K562 (cell line): ENCODE data around the gene MSRB3. TPM values are rescaled to one million over a fixed set of nuclear protein-coding genes. Genes with fewer than 3 reads are reported as not detected.

Experiments
- ATAC-seq: fragments of 200-7000 bp; cut with Tn5 transposase; 3 replicates; pipeline ENCODE4 v1.9.1; 2020; ENCODE audit warnings: moderate library complexity
- BruUV-seq: library from RNA; stranded (reverse); fragments of 400-500 nt; replicated peaks from 2 replicates; lab custom pipeline; 2021; lab: Mats Ljungman, UMichigan
- CTCF ChIA-PET: fragments of 300-600 bp; formaldehyde crosslinking; extraction: SDS; loops from one replicate; lab custom pipeline; 2021; ENCODE audit warnings: low intra/inter-chr PET ratio; lab: Yijun Ruan, JAX
- POLR2A ChIA-PET: fragments of 300-600, 350-650 bp; sonication (Branson Sonifier 250); formaldehyde crosslinking; extraction: SDS; loops from one replicate; lab custom pipeline; 2021; ENCODE audit warnings: antibody characterized with exemption, inconsistent platforms; lab: Yijun Ruan, JAX
- DNase-seq, 4 experiments: peaks; one replicate each; pipeline versions ENCODE4 v3.0.0 to v3.0.0-alpha.2; 2011 to 2018; ENCODE audit warnings: low spot score in 3 of 4, mixed read lengths in 3 of 4; ENCODE audit errors: extremely low read depth in 1 of 4
- FAIRE-seq: peaks from 2 replicates; lab custom pipeline; 2011; peaks lifted over from hg19 to GRCh38; lab: Jason Lieb, UNC
- H2AFZ ChIP-seq: 2 replicates; pipeline ENCODE4 v1.6.0; 2011; ENCODE audit warnings: low read depth, low read length, control low read depth, inconsistent platforms
- H3K27ac ChIP-seq: fragments of 200-600 bp; 3 replicates; pipeline ENCODE4 v1.8.0; 2011; ENCODE audit warnings: low read depth, mild to moderate bottlenecking, control low read depth, inconsistent platforms, low read length, moderate library complexity, mixed read lengths; ENCODE audit errors: extremely low read depth
- H3K27me3 ChIP-seq, 2 experiments: fragments of 300-600 bp in 1 of 2; 2 replicates in 1 of 2; 3 replicates in 1 of 2; pipeline versions ENCODE4 v1.6.0 to v1.8.0; 2011; ENCODE audit warnings: inconsistent platforms in 2 of 2, low read length in 2 of 2, mild to moderate bottlenecking in 1 of 2, mixed read lengths in 1 of 2, moderate library complexity in 1 of 2; ENCODE audit not compliant: control insufficient read depth in 2 of 2, insufficient read depth in 2 of 2
- H3K36me3 ChIP-seq: fragments of 300-600 bp; 3 replicates; pipeline ENCODE4 v1.8.0; 2011; ENCODE audit warnings: mild to moderate bottlenecking, low read length, inconsistent platforms; ENCODE audit not compliant: control insufficient read depth, insufficient read depth
- H3K4me1 ChIP-seq, 2 experiments: fragments of 200-600 bp in 1 of 2; replicated peaks in 1 of 2; 2 replicates in 1 of 2; 3 replicates in 1 of 2; pipeline versions ENCODE4 v1.5.1 to v1.8.0; 2011; ENCODE audit warnings: inconsistent platforms in 2 of 2, low read length in 2 of 2, mild to moderate bottlenecking in 1 of 2, mixed read lengths in 1 of 2, moderate library complexity in 1 of 2; ENCODE audit not compliant: control insufficient read depth in 2 of 2, insufficient read depth in 2 of 2
- H3K4me2 ChIP-seq: 2 replicates; pipeline ENCODE4 v1.6.1; 2011; ENCODE audit warnings: low read length, control low read depth, inconsistent platforms, mixed read lengths; ENCODE audit not compliant: insufficient read depth
- H3K4me3 ChIP-seq: fragments of 200-600 bp; sonication (generic), shearing (Covaris generic); 2 replicates; pipeline ENCODE4 v1.5.1; 2016; ENCODE audit warnings: control low read depth, inconsistent platforms
- H3K79me2 ChIP-seq: fragments of 200-600 bp; 3 replicates; pipeline ENCODE4 v1.8.0; 2011; ENCODE audit warnings: low read length, inconsistent platforms; ENCODE audit not compliant: control insufficient read depth, insufficient read depth
- H3K9ac ChIP-seq, 2 experiments: 2 replicates each; pipeline versions ENCODE4 v1.6.0 to v1.6.1; 2011; ENCODE audit warnings: low read depth in 2 of 2, low read length in 2 of 2, control low read depth in 1 of 2, inconsistent platforms in 1 of 2, mild to moderate bottlenecking in 1 of 2, mixed read lengths in 1 of 2; ENCODE audit not compliant: insufficient read depth in 1 of 2
- H3K9me1 ChIP-seq: one replicate; pipeline ENCODE4 v1.6.0; 2011; ENCODE audit warnings: inconsistent platforms, mild to moderate bottlenecking, low read length, moderate library complexity; ENCODE audit not compliant: control insufficient read depth, insufficient read depth
- H3K9me3 ChIP-seq: replicated peaks from 2 replicates; pipeline ENCODE4 v1.5.1; 2011; ENCODE audit warnings: low read depth, low read length, inconsistent platforms; ENCODE audit not compliant: control insufficient read depth, insufficient read depth
- H4K20me1 ChIP-seq: replicated peaks from 2 replicates; pipeline ENCODE4 v1.6.1; 2011; ENCODE audit warnings: low read length, inconsistent platforms, mixed read lengths; ENCODE audit not compliant: control insufficient read depth, insufficient read depth
- CLOCK ChIP-seq: fragments of 250-450 bp; sonication (Bioruptor Pico); IDR thresholded peaks from 2 replicates; pipeline ENCODE4 v1.4.0; 2020; ENCODE audit warnings: mild to moderate bottlenecking, moderate library complexity, borderline replicate concordance
- CREB5 ChIP-seq: fragments of 250-450 bp; sonication (Bioruptor Pico); IDR thresholded peaks from 2 replicates; pipeline ENCODE4 v1.5.0; 2020; ENCODE audit warnings: mild to moderate bottlenecking
- E2F1 ChIP-seq: sonication (generic); formaldehyde crosslinking; IDR thresholded peaks from 2 replicates; pipeline ENCODE4 v1.8.1; 2023; ENCODE audit warnings: mild to moderate bottlenecking, missing genetic modification reagents, moderate library complexity
- EGR1 ChIP-seq: fragments of 450-650 bp; conservative IDR thresholded peaks from 2 replicates; pipeline ENCODE4 v1.6.1; 2017; ENCODE audit warnings: mild to moderate bottlenecking
- HINFP ChIP-seq: fragments of 450-650 bp; conservative IDR thresholded peaks from 2 replicates; pipeline ENCODE4 v1.6.1; 2016; ENCODE audit warnings: missing genetic modification characterization, low read depth, mild to moderate bottlenecking, control low read depth, missing compliant biosample characterization
- HMG20A ChIP-seq: fragments of 450-650 bp; formaldehyde crosslinking; conservative IDR thresholded peaks from 2 replicates; pipeline ENCODE4 v1.4.0; 2020; ENCODE audit warnings: mild to moderate bottlenecking, mixed read lengths
- IRF2 ChIP-seq: sonication (generic); formaldehyde crosslinking; IDR thresholded peaks from 2 replicates; pipeline ENCODE4 v1.8.1; 2022; ENCODE audit warnings: mild to moderate bottlenecking, missing genetic modification reagents
- LCOR ChIP-seq: sonication (generic); formaldehyde crosslinking; IDR thresholded peaks from 2 replicates; pipeline ENCODE4 v1.8.0; 2022; ENCODE audit warnings: mild to moderate bottlenecking, missing genetic modification reagents
- ZKSCAN3 ChIP-seq: fragments of 250-450 bp; sonication (Bioruptor Pico); IDR thresholded peaks from 2 replicates; pipeline ENCODE4 v1.4.0; 2020
- ZNF217 ChIP-seq: sonication (generic); formaldehyde crosslinking; IDR thresholded peaks from 2 replicates; pipeline ENCODE4 v1.8.0; 2022; ENCODE audit warnings: mild to moderate bottlenecking, missing genetic modification reagents
- ZNF280B ChIP-seq: fragments of 250-450 bp; sonication (Bioruptor Pico); IDR thresholded peaks from 2 replicates; pipeline ENCODE4 v1.5.1; 2021; ENCODE audit warnings: mild to moderate bottlenecking
- ZNF354B ChIP-seq: fragments of 250-450 bp; sonication (Bioruptor Pico); IDR thresholded peaks from 2 replicates; pipeline ENCODE4 v1.4.0; 2020
- WGBS: fragments of 100-300 bp; shearing (Covaris generic); methylation state at CpG from one replicate; pipeline ENCODE4 v1.1.6; 2016; ENCODE audit warnings: low coverage, mixed read lengths; ENCODE audit not compliant: insufficient coverage; ENCODE audit errors: missing lambda C conversion rate; 5-methylcytosine and 5-hydroxymethylcytosine counted together
- in situ Hi-C: fragments of 300-500 bp; cut with MboI; formaldehyde crosslinking; loops from 4 replicates; pipeline ENCODE4 v1.15.0; 2018; ENCODE audit warnings: inconsistent platforms, mixed read lengths
- intact Hi-C: fragments of 100-400 bp; cut with micrococcal nuclease; formaldehyde crosslinking; loops from 2 replicates; pipeline ENCODE4 v1.14.2; 2022
- polyA plus RNA-seq, 8 experiments: library from polyadenylated mRNA; depleted of rRNA in 4 of 8; stranded (reverse) in 5 of 8; unstranded in 3 of 8; fragments of >200 nt; fragmentation: Nextera tagmentation in 2 of 8; fragmentation: Illumina TruSeq in 1 of 8; extraction: Ambion mirVana in 2 of 8; extraction: Trizol in 1 of 8; gene quantifications; 2 replicates each; pipeline versions ENCODE4 v1.2.1 to v1.2.3, GENCODE V29; 2011 to 2014; ENCODE audit warnings: inconsistent platforms in 1 of 8, missing spikeins in 1 of 8
- total RNA-seq, 7 experiments: library from RNA; depleted of rRNA in 6 of 7; stranded (reverse); fragments of >200 nt in 6 of 7; fragmentation: Illumina TruSeq in 2 of 7; extraction: Trizol in 2 of 7; gene quantifications; 2 replicates each; pipeline versions ENCODE4 v1.2.1 to v1.2.3, GENCODE V29; 2011 to 2021; ENCODE audit warnings: low replicate concordance in 1 of 7

The MSRB3 gene
- total and polyA plus RNA-seq, 9 of the 15 experiments (the other 6 are each of a cell fraction or from before 2014, with no cell fraction given) = 0.04 TPM; not detected in 8

- Histone ChIP-seq H4K20me1 (no peaks in the 10 kb centered on the region), H3K4me1 (no peaks in the 10 kb centered on the region), H3K4me3 (no peak overlapping the region), H3K27me3 (no peaks in the 10 kb centered on the region), H2AFZ (no peak overlapping the region), H3K27ac (no peak overlapping the region)
- FAIRE-seq = no peak
- in situ Hi-C loops = no loop called here
- POLR2A ChIA-PET = no interaction called here
- CTCF ChIA-PET = no interaction called here
- TF ChIP-seq IRF2 (CRISPR knock-in tag) (no peak), CLOCK (CRISPR knock-in tag) (no peak), ZKSCAN3 (CRISPR knock-in tag) (no peak), E2F1 (CRISPR knock-in tag) (no peak), HINFP (tag) (no peak), HMG20A (CRISPR knock-in tag) (no peak), ZNF217 (no peak), CREB5 (CRISPR knock-in tag) (no peak), EGR1 (no peak), ZNF280B (CRISPR knock-in tag) (no peak), LCOR (no peak), ZNF354B (CRISPR knock-in tag) (no peak)
- TF ChIP-seq, all 486 proteins: peak for 0
- H3K79me2 ChIP-seq = no peaks in the 10 kb centered on the region
- BruUV-seq = no TSS peak
- 0% methylated on average over 3 of the region's 3 CpGs for WGBS
- ATAC-seq (no peak), DNase-seq (no peak)
- intact Hi-C loops = no loop called here
- H3K9me3 ChIP-seq = no peaks in the 10 kb centered on the region
- no peaks in the 10 kb centered on the region for H3K9me1 ChIP-seq
- no peak overlapping the region for H3K9ac ChIP-seq
- H3K36me3 ChIP-seq = no peaks in the 10 kb centered on the region
- H3K4me2 ChIP-seq = no peak overlapping the region
Observed at GRCh38 chr12:65434737-65435136, 156.3 kb downstream of the MSRB3 start.
